SH-SY5Y (cell line): ENCODE measurements around the gene EEFSEC.

Experiments
- GATA2 ChIP-seq: IDR thresholded peaks from 2 replicates; pipeline ENCODE4 v1.6.1; 2011; ENCODE audit warnings: mild to moderate bottlenecking, low read depth, low read length
- GATA3 ChIP-seq: IDR thresholded peaks from 2 replicates; pipeline ENCODE4 v1.6.1; 2011; ENCODE audit warnings: low read depth, mild to moderate bottlenecking, low read length, moderate library complexity

EEFSEC gene

GRCh38 chr3:128269006-128269775 lies 115.9 kb downstream of the EEFSEC start:
- TF ChIP-seq GATA2, result no peak
- TF ChIP-seq GATA3, result no peak

- TF ChIP-seq GATA2 (no peak), GATA3 (no peak)
These were observed 116.5 kb downstream of the EEFSEC start for GRCh38 chr3:128269796-128270195.

- no peak for TF ChIP-seq GATA2
- no peak for TF ChIP-seq GATA3
These were observed 117.5 kb downstream of the EEFSEC start for GRCh38 chr3:128270559-128271492.

- TF ChIP-seq GATA2 (no peak), GATA3 (no peak)
These were observed 118.5 kb downstream of the EEFSEC start for GRCh38 chr3:128271536-128272332.

- TF ChIP-seq GATA3 (no peak), GATA2 (no peak)
These were observed 120.0 kb downstream of the EEFSEC start for GRCh38 chr3:128273109-128273840.

GRCh38 chr3:128273841-128274573 lies 120.7 kb downstream of the EEFSEC start:
- TF ChIP-seq GATA2 (no peak), GATA3 (no peak)

GRCh38 chr3:128274837-128275236 lies 121.6 kb downstream of the EEFSEC start:
- TF ChIP-seq GATA3 (no peak), GATA2 (no peak)

GRCh38 chr3:128275316-128276145 lies 122.2 kb downstream of the EEFSEC start:
- TF ChIP-seq GATA2, result no peak
- no peak for TF ChIP-seq GATA3

- no peak for TF ChIP-seq GATA3
- TF ChIP-seq GATA2, result no peak
These were observed 122.8 kb downstream of the EEFSEC start for GRCh38 chr3:128276146-128276435.

GRCh38 chr3:128276577-128277183 lies 123.4 kb downstream of the EEFSEC start:
- TF ChIP-seq GATA3 (no peak), GATA2 (no peak)

- no peak for TF ChIP-seq GATA3
- TF ChIP-seq GATA2, result no peak
These were observed 124.2 kb downstream of the EEFSEC start for GRCh38 chr3:128277378-128278069.
